Mesenchymal stem cell (in vitro differentiated cells and primary cell): Measurements from ENCODE around the gene MXD1.

Source experiments
- DNase-seq: peaks from one replicate; pipeline ENCODE4 v3.0.0-alpha.2; 2013
- H2AFZ ChIP-seq: one replicate; pipeline ENCODE4 v1.6.1; 2013; ENCODE audit warnings: low read depth, mild to moderate bottlenecking, control low read depth, inconsistent platforms, low read length, moderate library complexity
- H2AK5ac ChIP-seq: 2 replicates; pipeline ENCODE4 v1.6.1; 2013; ENCODE audit warnings: low read length, moderate library complexity, mild to moderate bottlenecking, inconsistent platforms; ENCODE audit not compliant: severe bottlenecking
- H2BK120ac ChIP-seq: one replicate; pipeline ENCODE4 v1.6.1; 2013; ENCODE audit warnings: low read depth, mild to moderate bottlenecking, inconsistent platforms, low read length, moderate library complexity
- H2BK12ac ChIP-seq, 2 experiments: one replicate each; pipeline ENCODE4 v1.6.1; 2013; ENCODE audit warnings: inconsistent platforms in 2 of 2, low read length in 2 of 2, mild to moderate bottlenecking in 2 of 2, moderate library complexity in 2 of 2, control low read depth in 1 of 2
- H2BK15ac ChIP-seq: one replicate; pipeline ENCODE4 v1.6.1; 2013; ENCODE audit warnings: mild to moderate bottlenecking, low read depth, inconsistent platforms; ENCODE audit not compliant: poor library complexity, severe bottlenecking
- H2BK5ac ChIP-seq: 2 replicates; pipeline ENCODE4 v1.6.1; 2013; ENCODE audit warnings: low read depth, mild to moderate bottlenecking, low read length, control low read depth, inconsistent platforms; ENCODE audit not compliant: poor library complexity, severe bottlenecking
- H3K14ac ChIP-seq, 2 experiments: one replicate each; pipeline ENCODE4 v1.6.1; 2013; ENCODE audit warnings: inconsistent platforms in 2 of 2, low read length in 2 of 2, control low read depth in 1 of 2, mild to moderate bottlenecking in 1 of 2, moderate library complexity in 1 of 2
- H3K18ac ChIP-seq, 2 experiments: one replicate each; pipeline ENCODE4 v1.6.1; 2013; ENCODE audit warnings: inconsistent platforms in 2 of 2, low read length in 2 of 2, control low read depth in 1 of 2, low read depth in 1 of 2, mild to moderate bottlenecking in 1 of 2
- H3K23ac ChIP-seq, 2 experiments: one replicate each; pipeline ENCODE4 v1.6.1; 2013; ENCODE audit warnings: inconsistent platforms in 2 of 2, low read length in 2 of 2, mild to moderate bottlenecking in 2 of 2, moderate library complexity in 2 of 2, control low read depth in 1 of 2
- H3K27ac ChIP-seq: 2 replicates; pipeline ENCODE4 v1.5.1; 2013; ENCODE audit warnings: mild to moderate bottlenecking, moderate library complexity, low read length, control low read depth, inconsistent platforms; ENCODE audit not compliant: poor library complexity, severe bottlenecking
- H3K27me3 ChIP-seq, 2 experiments: 2 replicates each; pipeline versions ENCODE4 v1.6.1 to v1.7.0; 2013; ENCODE audit warnings: low read length in 2 of 2, mild to moderate bottlenecking in 2 of 2, moderate library complexity in 2 of 2, control low read depth in 1 of 2, inconsistent platforms in 1 of 2; ENCODE audit not compliant: control insufficient read depth in 1 of 2, insufficient read depth in 1 of 2
- H3K36me3 ChIP-seq, 2 experiments: 2 replicates each; pipeline versions ENCODE4 v1.6.1 to v1.7.0; 2013; ENCODE audit warnings: low read length in 2 of 2, control low read depth in 1 of 2, inconsistent platforms in 1 of 2, low read depth in 1 of 2, mild to moderate bottlenecking in 1 of 2; ENCODE audit not compliant: insufficient read depth in 2 of 2, control insufficient read depth in 1 of 2
- H3K4ac ChIP-seq, 2 experiments: one replicate each; pipeline ENCODE4 v1.6.1; 2013; ENCODE audit warnings: inconsistent platforms in 2 of 2, low read length in 2 of 2, mild to moderate bottlenecking in 2 of 2, moderate library complexity in 2 of 2, control low read depth in 1 of 2, low read depth in 1 of 2
- H3K4me1 ChIP-seq: 2 replicates; pipeline ENCODE4 v1.6.1; 2013; ENCODE audit warnings: low read depth, low read length, control low read depth; ENCODE audit not compliant: control insufficient read depth, insufficient read depth
- H3K4me2 ChIP-seq: 2 replicates; pipeline ENCODE4 v1.6.1; 2013; ENCODE audit warnings: low read length, mild to moderate bottlenecking, inconsistent platforms; ENCODE audit not compliant: poor library complexity, severe bottlenecking
- H3K4me3 ChIP-seq, 2 experiments: 2 replicates each; pipeline versions ENCODE4 v1.5.1 to v1.7.0; 2013; ENCODE audit warnings: low read length in 2 of 2, mild to moderate bottlenecking in 2 of 2, control low read depth in 1 of 2, low read depth in 1 of 2; ENCODE audit not compliant: insufficient read depth in 1 of 2
- H3K79me1 ChIP-seq: replicated peaks from 2 replicates; pipeline ENCODE4 v1.6.1; 2013; ENCODE audit warnings: mild to moderate bottlenecking, control low read depth, low read length, inconsistent platforms; ENCODE audit not compliant: poor library complexity, severe bottlenecking
- H3K9ac ChIP-seq: 2 replicates; pipeline ENCODE4 v1.7.0; 2013; ENCODE audit warnings: mild to moderate bottlenecking, low read length, moderate library complexity
- H3K9me3 ChIP-seq: 2 replicates; pipeline ENCODE4 v1.7.0; 2013; ENCODE audit warnings: mild to moderate bottlenecking, low read length; ENCODE audit not compliant: control insufficient read depth
- H4K8ac ChIP-seq: one replicate; pipeline ENCODE4 v1.6.1; 2013; ENCODE audit warnings: inconsistent platforms, mild to moderate bottlenecking, low read length, moderate library complexity
- H4K91ac ChIP-seq: one replicate; pipeline ENCODE4 v1.6.1; 2013; ENCODE audit warnings: mild to moderate bottlenecking, low read length, inconsistent platforms
- WGBS: methylation state at CpG from one replicate; pipeline ENCODE4 v1.1.7; 2013; ENCODE audit warnings: mixed read lengths; 5-methylcytosine and 5-hydroxymethylcytosine counted together

MXD1 gene

GRCh38 chr2:69946351-69947324, 31.7 kb downstream of the MXD1 start:
- Histone ChIP-seq H2BK5ac (no peak overlapping the region), H4K91ac (peak overlapping the region; percentile 65), H3K9me3 (no peaks in the 10 kb centered on the region), H3K4ac (peak overlapping the region in 1 of 2 experiments; percentile 24), H3K27me3 (no peaks in the 10 kb centered on the region), H3K27ac (no peak overlapping the region), H2BK120ac (peak overlapping the region; percentile 19), H3K14ac (no peak overlapping the region), H2AK5ac (no peak overlapping the region), H3K4me3 (no peak overlapping the region), H2BK12ac (peak overlapping the region; percentile 49 to 95), H3K4me1 (peaks cover 9% of the 10 kb centered on the region), H3K79me1 (no peaks in the 10 kb centered on the region), H4K8ac (peak overlapping the region; percentile 45), H3K18ac (peak overlapping the region; percentile 76 to 88), H2AFZ (peak overlapping the region; percentile 33), H3K23ac (no peak overlapping the region), H2BK15ac (peak overlapping the region; percentile 35), H3K9ac (no peak overlapping the region), H3K36me3 (peaks cover 0 to 23% of the 10 kb centered on the region in 2 experiments), H3K4me2 (no peak overlapping the region)
- peak; percentile 80 for DNase-seq
- 70% methylated on average over 8 of the region's 13 CpGs for WGBS

- H3K14ac ChIP-seq = no peak overlapping the region
- no peak overlapping the region for H2BK15ac ChIP-seq
- peak overlapping the region in 1 of 2 experiments; percentile 6 for H2BK12ac ChIP-seq
- H3K27ac ChIP-seq = no peak overlapping the region
- peak overlapping the region in 1 of 2 experiments; percentile 36 for H3K4ac ChIP-seq
- no peak for DNase-seq
- H3K4me2 ChIP-seq = no peak overlapping the region
- 78% methylated on average over 4 of the region's 4 CpGs for WGBS
- no peak overlapping the region for H3K18ac ChIP-seq
- peaks cover 0 to 15% of the 10 kb centered on the region in 2 experiments for H3K36me3 ChIP-seq
- peaks cover 9% of the 10 kb centered on the region for H3K4me1 ChIP-seq
- no peak overlapping the region for H4K8ac ChIP-seq
- H3K23ac ChIP-seq = no peak overlapping the region
- no peak overlapping the region for H3K9ac ChIP-seq
- no peak overlapping the region for H4K91ac ChIP-seq
- H3K27me3 ChIP-seq = no peaks in the 10 kb centered on the region
- H2BK120ac ChIP-seq = no peak overlapping the region
- H3K9me3 ChIP-seq = no peaks in the 10 kb centered on the region
- H2BK5ac ChIP-seq = no peak overlapping the region
- H3K79me1 ChIP-seq = no peaks in the 10 kb centered on the region
- H2AK5ac ChIP-seq = no peak overlapping the region
- H3K4me3 ChIP-seq = no peak overlapping the region
- no peak overlapping the region for H2AFZ ChIP-seq
Observed at GRCh38 chr2:69947325-69947931, 32.5 kb downstream of the MXD1 start.

- Histone ChIP-seq H3K27ac (no peak overlapping the region), H2BK5ac (no peak overlapping the region), H3K23ac (no peak overlapping the region), H3K18ac (no peak overlapping the region), H3K9me3 (no peaks in the 10 kb centered on the region), H2BK12ac (no peak overlapping the region), H3K4me3 (peak overlapping the region in 1 of 2 experiments; percentile 51), H3K4me1 (peaks cover 9% of the 10 kb centered on the region), H4K8ac (peak overlapping the region; percentile 38), H4K91ac (peak overlapping the region; percentile 52), H3K14ac (no peak overlapping the region), H2BK120ac (no peak overlapping the region), H3K9ac (no peak overlapping the region), H2AK5ac (no peak overlapping the region), H3K79me1 (no peaks in the 10 kb centered on the region), H3K27me3 (no peaks in the 10 kb centered on the region), H3K36me3 (peaks cover 0 to 7% of the 10 kb centered on the region in 2 experiments), H2AFZ (no peak overlapping the region), H3K4me2 (no peak overlapping the region), H3K4ac (peak overlapping the region in 1 of 2 experiments; percentile 61), H2BK15ac (peak overlapping the region; percentile 75)
- no peak for DNase-seq
- WGBS = 84% methylated on average over 35 of the region's 35 CpGs
Observed at GRCh38 chr2:69948032-69948962, 33.4 kb downstream of the MXD1 start.
